LNCaP clone FGC (cell line): Measurements from ENCODE around the gene FRMPD4.

Source experiments
- DNase-seq: peaks from one replicate; pipeline ENCODE4 v3.0.0-alpha.2; 2011; ENCODE audit warnings: low read depth
- H3K4me3 ChIP-seq: 2 replicates; pipeline ENCODE4 v1.5.1; 2011; ENCODE audit warnings: mild to moderate bottlenecking, low read depth, low read length, control low read depth
- TF ChIP-seq, protein P1 (sequence below): IDR thresholded peaks from 2 replicates; pipeline ENCODE4 v1.5.1; 2012; ENCODE audit warnings: mild to moderate bottlenecking; ENCODE audit not compliant: control insufficient read depth, insufficient read depth; ENCODE audit errors: extremely low read depth

Gene FRMPD4

DNA sequence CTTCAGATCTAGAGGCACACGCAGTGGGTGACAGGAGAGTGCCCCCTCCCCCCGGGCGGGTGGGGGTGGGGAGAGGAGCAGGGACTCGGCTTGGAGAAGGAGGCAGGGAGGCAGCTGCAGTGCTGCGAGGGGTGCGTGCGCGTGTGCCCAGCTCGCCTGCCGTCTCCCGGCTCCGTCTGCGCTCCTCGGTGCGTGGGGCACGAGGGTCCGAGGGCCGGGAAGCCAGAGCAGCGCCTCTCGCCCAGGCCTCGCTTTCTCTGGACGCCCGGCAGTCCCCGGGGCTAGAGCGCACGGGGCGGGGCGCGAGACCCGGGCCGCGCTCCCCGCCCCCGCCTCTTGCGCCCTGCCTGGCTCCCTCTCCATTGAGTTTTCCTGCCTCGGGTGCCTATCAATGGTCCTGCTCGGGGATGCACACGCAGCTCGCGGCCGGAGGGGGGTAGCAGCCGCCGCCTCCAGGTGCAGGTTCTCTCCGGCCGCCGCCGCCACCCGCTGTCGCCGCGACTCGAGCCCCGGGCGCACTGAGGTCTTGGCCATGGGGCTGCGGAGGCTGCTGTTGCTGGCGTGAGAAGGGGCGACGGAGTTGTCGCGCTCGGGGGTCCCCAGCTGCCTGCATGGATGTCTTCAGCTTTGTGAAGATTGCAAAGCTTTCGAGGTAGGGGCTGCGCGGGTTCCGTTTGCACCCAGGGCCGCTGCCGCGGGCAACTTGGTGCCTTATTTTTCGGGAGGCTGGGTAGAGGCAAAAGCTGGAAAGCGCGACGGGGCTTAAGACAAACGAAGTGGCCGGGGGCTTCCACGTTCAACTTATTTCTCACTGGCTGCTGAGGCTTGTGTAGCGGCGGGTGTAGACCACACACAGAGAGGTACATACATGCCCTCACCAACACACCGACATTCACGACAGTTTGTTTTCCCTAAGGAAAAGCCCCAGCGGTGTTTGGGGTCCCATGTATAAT, at the start of gene FRMPD4:
TSS of gene FRMPD4 (plus strand) at position 113 of the 953 bp plus-strand sequence. CDS start at position 612, 499 bp downstream.
- no peak for DNase-seq

DNA sequence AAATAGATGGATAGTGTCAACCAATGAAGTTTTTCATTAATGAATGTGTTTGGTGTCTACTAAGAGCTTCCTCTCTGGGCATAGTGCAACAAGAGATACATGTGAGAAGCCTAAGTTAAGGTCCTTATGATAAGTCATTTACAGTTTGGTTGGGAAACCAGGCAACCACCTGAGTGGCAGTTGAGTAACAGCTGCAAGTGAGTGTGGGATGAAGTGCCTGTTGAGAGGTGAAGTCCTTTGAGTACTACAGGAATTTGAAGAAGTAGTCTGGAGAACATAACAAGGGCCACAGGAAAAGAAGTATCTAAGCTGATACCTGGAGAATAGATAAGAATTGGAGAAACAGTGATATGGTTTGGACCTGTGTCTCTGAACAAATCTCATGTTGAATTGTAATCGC, 48.5 kb upstream of the FRMPD4 start:
- DNase-seq: no peak
- TF ChIP-seq, protein P1, sequence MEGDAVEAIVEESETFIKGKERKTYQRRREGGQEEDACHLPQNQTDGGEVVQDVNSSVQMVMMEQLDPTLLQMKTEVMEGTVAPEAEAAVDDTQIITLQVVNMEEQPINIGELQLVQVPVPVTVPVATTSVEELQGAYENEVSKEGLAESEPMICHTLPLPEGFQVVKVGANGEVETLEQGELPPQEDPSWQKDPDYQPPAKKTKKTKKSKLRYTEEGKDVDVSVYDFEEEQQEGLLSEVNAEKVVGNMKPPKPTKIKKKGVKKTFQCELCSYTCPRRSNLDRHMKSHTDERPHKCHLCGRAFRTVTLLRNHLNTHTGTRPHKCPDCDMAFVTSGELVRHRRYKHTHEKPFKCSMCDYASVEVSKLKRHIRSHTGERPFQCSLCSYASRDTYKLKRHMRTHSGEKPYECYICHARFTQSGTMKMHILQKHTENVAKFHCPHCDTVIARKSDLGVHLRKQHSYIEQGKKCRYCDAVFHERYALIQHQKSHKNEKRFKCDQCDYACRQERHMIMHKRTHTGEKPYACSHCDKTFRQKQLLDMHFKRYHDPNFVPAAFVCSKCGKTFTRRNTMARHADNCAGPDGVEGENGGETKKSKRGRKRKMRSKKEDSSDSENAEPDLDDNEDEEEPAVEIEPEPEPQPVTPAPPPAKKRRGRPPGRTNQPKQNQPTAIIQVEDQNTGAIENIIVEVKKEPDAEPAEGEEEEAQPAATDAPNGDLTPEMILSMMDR: no peak

More for the DNA sequence above, at the start of gene FRMPD4:
- H3K4me3 ChIP-seq: no peak within 1 kb of the TSS
- TF ChIP-seq, protein P1: 0 out of 2 replicates have a peak, but pooled peaks have one; percentile 28

DNA sequence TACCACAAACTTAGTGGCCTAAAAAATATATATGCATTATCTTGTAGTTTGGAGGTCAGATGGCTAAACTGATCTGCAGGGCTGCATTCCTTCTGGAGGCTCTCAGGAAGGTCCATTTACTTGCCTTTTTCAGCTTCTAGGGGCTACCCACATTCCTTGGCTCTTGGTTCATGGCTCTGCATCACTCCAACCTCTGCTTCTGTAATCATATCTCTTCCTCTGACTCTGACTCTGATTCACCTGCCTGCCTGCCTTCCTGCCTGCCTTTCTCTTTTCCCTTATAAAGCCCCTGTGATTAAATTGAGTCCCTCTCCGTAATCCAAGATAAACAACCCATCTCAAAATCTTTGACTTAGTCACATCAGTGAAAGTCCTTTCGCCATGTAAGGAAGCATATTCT, 25.0 kb upstream of the FRMPD4 start:
- H3K4me3 ChIP-seq: no peak overlapping the region
- TF ChIP-seq, protein P1: no peak
- no peak for DNase-seq

More for the DNA sequence above, 48.5 kb upstream of the FRMPD4 start:
- no peak overlapping the region for H3K4me3 ChIP-seq

DNA sequence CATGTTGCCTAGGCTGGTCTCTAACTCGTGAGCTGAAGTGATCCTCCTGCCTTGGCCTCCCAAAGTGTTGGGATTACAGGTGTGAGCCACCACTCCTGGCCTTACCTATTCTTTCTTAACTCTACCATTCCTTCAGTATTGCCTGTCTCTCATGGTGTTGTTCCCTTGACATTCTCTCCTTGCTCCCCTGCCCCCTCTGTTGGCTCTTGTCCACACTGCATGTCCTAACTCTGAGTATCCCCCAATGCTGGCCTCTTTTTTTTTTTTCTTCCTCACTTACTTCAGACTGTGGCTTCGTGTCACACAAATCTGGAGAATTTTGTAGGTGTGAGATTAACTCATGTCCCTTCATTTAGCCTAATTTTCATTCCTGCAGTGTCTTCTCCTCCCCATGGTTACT, 22.9 kb upstream of the FRMPD4 start:
- TF ChIP-seq, protein P1: no peak
- DNase-seq: no peak
- H3K4me3 ChIP-seq: no peak overlapping the region

DNA sequence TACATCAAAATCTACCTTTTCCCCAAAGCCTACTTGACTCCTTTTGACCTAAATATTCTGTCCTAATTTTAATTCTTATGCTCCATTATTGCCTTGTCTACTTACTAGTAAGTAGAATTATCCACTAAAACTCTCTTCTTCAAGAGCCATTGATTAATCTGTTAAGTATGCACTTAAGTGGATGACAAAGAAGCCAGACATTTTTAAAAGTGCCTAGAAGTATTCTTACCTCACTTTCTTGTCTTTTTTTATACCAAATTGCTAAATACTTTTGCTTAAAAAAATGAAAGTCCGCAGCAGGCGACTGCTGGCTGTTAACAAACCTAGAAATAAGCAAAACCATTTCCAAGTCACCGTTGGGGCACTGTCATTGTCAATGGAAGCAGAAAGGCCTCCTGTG, 20.1 kb upstream of the FRMPD4 start:
- no peak overlapping the region for H3K4me3 ChIP-seq
- no peak for DNase-seq
- TF ChIP-seq, protein P1: no peak

DNA sequence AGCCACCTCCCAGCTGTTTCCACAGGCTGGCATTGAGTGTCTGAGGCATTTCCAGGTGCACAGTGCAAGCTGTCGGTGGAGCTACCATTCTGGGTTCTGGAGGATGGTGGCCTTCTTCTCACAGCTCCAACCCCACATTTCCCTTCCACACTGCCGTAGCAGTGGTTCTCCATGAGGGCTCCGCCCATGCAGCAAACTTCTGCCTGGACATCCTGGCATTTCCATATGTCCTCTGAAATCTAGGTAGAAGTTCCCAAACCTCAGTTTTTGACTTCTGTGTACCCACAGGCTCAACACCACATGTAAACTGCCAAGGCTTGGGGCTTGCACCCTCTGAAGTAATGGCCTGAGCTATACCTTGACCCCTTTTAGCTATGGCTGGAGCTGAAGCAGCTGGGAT, 10.3 kb upstream of the FRMPD4 start:
- DNase-seq: no peak
- TF ChIP-seq, protein P1: no peak
- H3K4me3 ChIP-seq: no peak overlapping the region
